HTERT RPE-1 (cell line): ENCODE measurements around the gene PIGA.

ENCODE experiments used
- in situ Hi-C: fragments of 300-500 bp; cut with MboI; formaldehyde crosslinking; loops from 4 replicates; pipeline ENCODE4 v1.14.3; 2020; ENCODE audit warnings: low sequenced_read_pairs

Gene PIGA, protein sequence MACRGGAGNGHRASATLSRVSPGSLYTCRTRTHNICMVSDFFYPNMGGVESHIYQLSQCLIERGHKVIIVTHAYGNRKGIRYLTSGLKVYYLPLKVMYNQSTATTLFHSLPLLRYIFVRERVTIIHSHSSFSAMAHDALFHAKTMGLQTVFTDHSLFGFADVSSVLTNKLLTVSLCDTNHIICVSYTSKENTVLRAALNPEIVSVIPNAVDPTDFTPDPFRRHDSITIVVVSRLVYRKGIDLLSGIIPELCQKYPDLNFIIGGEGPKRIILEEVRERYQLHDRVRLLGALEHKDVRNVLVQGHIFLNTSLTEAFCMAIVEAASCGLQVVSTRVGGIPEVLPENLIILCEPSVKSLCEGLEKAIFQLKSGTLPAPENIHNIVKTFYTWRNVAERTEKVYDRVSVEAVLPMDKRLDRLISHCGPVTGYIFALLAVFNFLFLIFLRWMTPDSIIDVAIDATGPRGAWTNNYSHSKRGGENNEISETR

DNA sequence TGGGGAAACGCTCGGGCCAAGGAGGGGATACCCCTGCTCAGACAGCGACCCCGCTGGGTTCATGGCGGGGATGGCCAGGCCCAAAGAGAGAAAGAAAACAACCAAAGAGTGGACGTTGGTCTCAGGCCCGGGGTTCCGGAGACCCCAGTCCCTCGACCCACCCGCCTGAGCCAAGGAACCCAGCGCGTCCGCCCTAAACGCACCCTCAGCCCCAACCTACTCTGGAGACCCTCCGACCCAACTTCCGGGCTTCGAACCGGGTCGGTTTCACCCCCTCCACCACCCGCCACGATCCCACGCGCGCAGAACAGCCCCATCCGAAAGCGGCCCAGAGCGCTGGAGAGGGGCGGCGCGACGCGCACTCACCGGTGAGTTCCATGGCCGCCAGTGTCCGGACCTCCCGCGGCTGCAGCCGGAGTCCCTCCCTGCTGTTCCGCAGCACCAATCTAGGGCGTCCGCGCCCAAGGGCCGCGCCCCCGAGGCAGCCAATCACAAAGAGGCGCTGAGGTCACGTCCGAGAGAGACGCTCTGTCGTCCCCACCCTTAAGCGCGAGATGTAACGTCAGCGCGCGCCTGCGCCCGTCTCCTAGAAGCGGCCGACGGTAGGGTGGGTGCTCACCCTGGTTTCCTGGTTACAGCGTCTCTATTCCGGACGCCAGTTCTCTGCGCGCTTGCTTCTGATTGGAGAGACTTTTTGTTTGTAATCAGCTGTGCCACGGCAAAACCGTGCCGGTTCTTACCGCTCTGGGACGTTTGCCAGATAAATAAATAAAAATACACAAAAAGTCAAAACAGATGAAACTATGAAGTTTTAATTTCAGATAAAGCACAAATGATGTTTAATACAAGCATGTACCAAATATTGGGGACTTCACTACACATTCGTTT lies at the start of gene PIGA:
TSS of gene PIGA (minus strand) at position 389 of the 888 bp plus-strand sequence. CDS start 3,593 bp downstream, outside the sequence.
- in situ Hi-C loops = no loop called here

DNA sequence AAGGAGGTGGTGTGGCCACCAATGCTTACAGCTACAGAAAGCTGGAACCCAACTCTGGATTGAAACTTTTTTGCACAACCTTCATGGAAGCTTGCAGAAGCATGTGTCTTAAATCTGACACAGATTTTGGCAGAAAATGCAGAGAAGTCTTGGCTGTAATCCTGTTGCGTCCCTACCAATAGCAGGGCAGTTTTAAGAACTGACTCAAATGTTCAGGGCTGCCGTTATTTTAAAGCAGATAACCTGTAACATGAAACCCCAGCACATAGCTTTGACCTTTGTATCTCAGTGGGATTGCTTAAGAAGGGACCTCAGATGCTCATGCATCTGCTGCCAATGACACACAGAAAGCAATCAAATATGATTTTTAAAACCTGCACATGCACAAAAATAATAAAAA lies 49.0 kb upstream of the PIGA start, which contains the start of gene VEGFD:
TSS of gene VEGFD (minus strand) at position 110 of the 400 bp plus-strand sequence. CDS start 467 bp downstream, outside the sequence.
- in situ Hi-C loops = no loop called here

DNA sequence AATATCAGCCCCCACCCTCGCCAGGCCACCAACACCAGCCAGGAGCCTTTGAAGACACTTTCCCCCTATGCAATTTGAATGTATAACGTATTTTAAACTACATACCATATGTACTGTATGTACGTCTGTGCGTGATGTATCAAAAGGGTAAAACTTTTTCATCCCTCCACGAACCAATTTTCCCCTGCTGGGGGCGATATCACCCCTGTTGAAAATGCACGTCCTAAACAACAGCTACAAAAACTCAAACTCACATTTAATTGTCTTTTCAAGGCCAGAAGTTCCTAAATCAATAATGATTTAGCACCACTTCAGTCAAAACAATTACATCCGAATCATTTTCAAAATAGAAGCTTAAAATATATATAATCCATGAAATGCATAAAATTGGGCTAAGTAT lies 47.5 kb upstream of the PIGA start:
- in situ Hi-C loops = no loop called here

DNA sequence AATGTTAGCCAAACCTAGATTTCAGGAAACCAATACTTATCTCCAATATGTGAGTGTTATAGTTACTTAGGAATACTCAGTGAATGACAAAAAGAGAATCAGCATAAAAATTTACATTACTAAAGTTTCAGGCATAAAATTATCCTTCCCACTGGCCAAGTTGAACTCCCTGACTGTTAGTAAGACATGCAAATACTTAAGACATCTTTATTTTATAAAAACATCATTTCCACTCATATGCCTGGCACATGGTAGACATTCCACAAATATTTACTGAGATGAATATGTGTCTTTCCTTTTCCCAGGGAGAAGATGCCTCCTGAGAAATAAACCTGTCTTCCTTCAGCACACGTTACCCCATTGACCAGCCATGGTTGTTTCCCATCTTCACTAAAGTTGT lies 41.6 kb upstream of the PIGA start:
- in situ Hi-C loops = no loop called here

DNA sequence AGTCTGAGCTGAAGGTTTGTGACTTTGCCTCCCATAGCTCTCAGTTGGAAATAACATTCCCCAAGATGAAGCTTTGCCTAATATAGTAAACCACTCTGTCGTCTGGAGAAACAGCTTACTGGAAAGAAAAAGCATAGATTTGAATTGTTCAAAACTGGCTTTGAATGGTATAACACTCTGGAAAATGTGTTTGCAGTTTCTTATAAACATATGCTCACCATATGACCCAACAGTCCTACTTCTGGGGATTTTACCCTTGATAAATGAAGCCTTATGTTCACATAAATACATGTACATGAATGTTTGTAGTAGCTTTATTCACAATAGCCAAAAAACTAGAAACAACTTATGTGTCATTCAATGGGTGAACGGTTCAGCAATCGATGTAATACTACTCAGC lies 38.7 kb upstream of the PIGA start:
- in situ Hi-C loops = no loop called here

DNA sequence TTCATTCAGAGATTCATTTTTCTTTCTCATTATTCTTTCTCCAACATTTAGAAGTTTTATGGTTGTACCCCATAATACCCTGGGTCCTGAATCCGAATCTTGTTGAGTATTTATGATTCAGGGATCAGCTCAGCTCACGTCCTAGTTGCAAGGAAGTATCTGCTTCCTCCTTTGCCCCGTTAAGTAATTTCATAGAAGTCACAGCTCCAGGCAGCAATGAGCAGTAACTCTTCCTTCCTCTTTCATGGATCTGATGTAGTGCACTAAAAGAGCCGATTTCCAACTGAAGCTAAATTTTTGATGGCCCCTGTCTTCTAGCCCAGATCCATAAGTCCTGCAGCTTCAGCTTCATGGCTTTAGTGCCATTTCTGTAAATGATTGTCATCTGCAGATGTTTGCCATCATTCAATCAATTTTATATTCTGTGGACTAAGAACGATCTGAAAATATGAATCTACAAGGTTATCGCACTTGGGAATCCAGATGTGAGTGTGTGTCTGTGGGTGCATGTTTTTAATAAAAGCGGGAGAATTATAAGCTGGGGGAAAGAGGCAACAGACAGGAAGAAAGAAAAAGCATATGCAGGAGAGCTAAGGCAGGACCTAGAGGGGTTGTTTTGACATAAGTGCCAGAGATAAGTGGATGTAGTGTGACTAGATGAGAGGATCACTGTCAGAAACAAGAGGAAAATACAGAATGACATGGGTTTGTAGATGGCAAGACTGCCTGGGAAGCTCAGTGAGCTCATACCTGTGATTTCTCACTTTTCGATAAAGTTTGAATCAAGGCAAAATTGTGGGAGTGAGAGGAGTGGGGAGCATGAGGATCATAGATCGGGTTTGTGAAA lies 31.4 kb upstream of the PIGA start:
- in situ Hi-C loops = no loop called here

DNA sequence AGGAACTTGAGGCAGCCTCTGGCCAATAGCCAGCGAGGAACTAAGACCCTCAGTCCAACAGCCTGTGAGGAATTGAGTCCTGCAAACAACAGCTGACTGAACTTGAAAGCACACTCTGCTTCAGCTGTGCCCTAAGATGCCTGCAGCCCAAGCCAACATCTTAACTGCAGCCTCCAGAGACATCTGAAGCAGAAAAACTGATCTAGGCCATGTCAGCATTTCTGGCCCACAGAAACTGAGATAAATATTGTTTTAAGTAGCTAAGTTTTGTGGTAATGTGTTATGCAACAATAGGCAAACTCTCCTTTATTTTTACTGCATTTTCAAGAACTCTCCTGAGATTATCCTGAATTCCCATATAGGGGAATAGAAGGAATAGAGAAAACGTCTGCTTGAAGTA lies 24.4 kb upstream of the PIGA start:
- in situ Hi-C loops = no loop called here

DNA sequence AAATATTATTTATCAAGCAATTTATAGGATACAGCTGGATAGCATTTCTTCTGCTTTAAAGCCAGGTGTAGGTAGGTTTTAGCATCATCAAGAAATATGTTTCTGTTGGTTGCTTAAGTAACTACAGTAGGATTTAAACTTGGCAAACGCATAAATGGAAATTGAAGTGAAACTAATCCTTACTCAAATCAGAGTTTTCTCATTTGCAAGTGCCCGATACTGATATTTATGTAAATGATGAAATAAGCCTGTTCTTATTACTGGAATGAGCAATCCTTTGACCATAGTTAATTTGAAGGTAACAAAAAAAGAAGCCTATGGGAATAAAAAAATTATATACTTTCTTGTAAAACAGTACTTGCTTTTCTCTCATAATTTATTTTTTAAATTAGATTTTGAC lies 23.2 kb upstream of the PIGA start:
- in situ Hi-C loops = no loop called here

DNA sequence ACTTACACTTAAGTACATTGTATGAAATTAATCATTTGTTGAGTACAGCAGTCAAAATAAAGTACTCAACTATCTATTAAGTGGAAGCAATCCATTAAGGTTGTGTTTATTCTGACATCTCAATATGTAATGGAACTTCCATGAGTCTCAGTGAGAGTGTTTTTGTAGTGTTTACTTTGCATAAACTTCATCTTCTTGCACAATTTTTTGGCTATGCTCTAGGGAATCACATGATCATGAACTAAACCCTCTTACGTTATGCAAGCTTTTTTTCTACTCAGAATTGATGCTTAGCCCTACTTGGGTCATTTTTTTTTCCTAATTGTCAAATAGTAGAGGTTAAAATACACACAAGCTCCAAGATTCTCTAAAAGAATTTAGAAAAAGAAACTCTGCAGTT lies 21.1 kb upstream of the PIGA start:
- in situ Hi-C loops = no loop called here

DNA sequence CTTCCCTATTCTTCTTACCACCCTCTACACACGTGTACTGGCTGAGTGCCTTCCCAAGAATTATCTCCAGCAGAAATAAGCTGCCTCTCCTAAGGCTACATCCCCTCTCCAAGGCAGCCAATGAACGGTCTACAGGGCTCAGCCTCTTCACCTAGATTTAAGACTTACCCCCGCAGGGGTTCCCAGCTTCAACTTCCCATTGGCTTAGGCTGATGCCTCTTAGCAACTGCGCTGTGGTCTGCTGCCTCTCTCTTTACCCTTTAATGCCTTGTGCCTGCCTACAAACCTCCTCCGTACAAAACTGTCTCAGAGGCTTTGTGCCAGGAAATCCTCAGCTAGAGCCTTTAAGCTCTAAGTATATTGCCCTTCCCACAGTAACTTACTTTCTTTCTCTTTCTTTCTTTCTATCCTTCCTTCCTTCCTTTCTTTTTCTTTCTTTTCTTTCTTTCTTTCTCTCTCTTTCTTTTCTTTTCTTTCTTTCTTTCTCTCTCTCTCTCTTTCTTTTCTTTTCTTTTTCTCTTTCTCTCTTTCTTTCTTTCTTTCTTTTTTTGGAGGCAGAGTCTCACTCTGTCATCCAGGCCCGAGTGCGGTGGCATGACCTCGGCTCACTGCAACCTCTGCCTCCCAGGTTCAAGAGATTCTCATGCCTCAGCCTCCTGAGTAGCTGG lies 15.1 kb upstream of the PIGA start:
- in situ Hi-C loops = no loop called here

DNA sequence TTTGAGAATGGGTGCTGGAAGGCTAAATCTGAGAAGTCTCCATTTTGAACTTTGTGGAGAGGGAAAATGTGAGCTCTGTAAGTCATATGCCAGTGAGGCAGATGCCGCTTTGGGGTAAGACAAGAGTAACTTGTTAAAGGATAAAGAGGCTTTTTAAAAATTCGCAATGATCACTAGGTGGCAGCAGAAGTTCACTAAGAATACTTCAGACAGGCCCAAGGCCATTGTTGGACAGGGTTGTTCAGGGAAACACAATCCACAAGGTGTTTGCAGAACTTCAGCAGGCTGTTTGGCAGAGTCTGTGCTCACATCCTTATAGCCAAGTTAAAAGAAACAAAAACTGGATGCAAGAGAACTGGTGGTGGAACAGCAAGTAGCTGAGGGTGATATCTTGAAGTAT lies 13.7 kb upstream of the PIGA start:
- in situ Hi-C loops = no loop called here

DNA sequence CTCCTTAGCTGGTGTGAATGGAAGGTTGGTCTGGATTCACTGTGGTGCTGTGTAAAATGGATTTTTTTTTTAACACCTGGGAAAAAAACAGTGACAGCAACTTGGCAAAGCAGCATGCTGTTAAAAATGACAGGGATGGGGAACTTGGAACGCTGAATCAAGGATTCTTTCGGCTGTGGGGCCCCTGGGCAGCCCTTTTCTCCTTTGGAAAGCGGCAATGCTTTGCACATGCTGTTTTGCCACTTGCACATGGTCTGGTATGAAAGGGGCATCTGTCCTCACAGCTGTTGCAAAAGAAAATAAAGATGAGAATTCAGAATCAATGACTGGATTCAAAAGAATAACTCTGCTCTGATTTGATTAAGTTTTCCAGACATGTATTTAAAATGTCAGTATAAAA lies 10.7 kb upstream of the PIGA start:
- in situ Hi-C loops = no loop called here

DNA sequence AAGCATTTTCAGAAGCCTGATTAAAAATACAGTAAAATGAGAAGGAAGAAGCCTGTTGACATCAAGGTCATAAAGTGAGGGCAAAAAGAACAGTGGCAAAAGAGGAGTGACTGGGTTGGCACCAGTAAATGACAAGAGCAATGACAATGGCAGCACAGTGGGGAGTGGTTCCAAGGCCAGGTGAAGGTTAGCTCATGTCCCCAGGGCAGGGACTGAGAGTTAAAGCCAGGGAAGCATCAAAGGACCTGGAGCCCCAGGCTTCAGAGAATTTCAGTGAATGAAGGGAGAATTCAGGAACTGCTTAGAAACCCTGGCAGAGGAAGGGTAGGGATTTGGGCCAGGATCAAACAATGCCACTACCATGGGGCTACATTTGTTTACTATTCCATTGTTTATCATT lies 8.8 kb upstream of the PIGA start:
- in situ Hi-C loops = no loop called here

DNA sequence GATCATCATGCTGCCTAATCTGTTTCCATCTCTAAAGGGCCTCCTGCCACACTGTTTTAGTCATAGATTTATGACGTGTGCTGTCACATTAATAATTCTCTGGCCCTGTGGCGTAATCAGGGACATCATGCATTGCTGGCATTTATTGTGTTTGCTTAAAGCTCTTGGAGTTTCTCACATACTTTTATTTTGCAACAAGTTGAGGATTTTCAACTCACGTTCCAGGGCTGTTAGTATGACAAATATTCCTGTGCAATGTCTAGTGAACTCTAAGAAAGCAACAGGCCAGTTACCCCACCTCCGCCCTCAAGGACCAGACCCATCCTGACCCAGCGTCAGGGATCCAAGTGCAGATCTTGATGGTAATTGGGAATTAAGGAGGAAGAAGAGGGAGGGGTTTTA lies 7.8 kb upstream of the PIGA start:
- in situ Hi-C loops = no loop called here

DNA sequence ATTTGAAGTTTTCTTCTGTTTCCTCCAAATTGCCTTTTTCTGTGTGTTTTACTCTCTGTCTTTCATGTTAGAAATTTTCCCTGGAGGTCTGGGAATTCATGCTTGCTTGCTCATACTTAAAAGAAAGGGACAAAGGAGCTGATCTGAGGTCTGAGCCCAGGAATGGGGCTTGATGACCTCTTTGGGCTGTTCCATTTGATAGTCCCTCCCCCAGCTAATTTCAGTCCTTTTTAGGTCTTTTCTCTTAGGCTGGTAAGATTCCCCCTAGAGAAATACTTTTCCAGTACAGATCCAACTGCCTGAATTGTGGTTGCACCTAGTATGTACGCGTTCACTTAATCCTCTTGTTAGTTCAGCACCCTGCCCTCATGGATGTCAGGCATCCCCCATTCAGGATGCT lies 5.5 kb upstream of the PIGA start:
- in situ Hi-C loops = no loop called here

DNA sequence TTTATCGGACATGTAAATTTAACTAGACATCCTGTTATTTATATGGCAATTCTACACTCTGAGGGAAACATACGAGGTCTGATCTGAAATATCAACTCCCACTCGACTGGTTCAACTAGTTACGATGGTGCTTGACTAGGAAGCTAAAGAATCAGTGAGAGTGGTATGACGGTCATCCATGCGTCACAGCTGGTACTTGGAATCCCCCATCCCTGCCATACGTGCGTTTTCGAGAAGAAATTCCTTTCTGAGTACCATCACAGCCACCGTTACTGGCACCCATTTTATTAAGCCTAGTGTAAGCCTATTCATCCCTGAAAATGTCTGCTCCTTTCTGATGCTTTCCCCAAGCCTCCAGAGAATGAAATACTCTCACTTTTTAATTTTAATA lies 695 bp upstream of the PIGA start:
- in situ Hi-C loops = no loop called here

DNA sequence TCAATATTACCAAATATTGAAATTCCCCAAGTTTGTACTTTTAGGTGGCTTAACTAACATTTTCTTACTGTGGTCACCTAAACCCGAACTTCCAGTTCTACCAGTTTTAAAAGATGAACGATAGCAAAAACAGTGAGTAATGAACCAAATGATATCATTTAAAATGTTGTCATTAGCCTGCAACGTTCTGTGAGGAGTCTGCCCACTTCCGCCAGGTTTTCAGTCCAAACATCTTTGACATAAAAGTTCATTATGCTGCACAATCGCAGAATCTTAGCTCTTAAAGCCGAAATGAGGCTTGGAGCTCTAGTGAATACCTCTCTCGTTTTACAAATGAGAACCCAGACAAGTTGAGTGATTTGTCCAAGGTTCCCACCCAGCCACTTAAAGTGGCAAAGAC lies 762 bp downstream of the PIGA start:
- in situ Hi-C loops = no loop called here

DNA sequence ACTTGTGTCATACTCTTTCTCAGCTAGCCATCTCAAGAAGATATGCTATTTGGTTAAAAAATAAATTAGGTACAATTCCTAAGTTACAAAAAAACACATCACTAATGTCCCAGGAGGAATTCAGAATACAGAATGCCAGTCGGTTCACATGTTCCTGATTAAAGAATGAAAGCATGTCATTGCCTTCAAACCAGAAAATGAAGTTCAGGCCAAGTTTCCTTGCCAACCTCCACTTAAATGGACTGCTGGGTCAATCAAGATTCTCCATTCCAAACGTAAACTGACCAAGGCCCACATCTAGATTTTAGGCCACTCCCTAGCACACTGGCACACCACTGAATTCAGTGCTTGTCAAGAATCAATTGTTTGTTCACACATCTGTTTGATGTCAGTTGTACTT lies 6.5 kb downstream of the PIGA start:
- in situ Hi-C loops = no loop called here

DNA sequence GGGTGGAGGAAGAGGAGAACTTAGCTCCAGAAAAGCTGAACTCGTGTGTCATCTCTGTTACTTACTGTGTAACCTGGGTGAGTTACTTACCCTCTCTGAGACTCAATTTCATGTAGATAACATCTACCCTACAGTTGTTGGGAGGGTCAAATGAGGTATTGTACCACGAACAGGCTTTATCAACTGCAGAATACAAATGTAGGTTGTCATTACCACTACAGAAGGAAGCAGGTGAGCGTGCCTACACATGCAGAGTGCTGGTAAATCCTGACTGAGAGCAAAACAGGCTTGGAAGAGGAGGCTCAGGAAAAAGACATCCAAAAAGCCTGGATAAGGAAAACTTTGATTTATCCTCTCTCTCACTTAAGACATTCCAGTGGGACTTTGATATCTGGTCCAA lies 7.2 kb downstream of the PIGA start:
- in situ Hi-C loops = no loop called here

DNA sequence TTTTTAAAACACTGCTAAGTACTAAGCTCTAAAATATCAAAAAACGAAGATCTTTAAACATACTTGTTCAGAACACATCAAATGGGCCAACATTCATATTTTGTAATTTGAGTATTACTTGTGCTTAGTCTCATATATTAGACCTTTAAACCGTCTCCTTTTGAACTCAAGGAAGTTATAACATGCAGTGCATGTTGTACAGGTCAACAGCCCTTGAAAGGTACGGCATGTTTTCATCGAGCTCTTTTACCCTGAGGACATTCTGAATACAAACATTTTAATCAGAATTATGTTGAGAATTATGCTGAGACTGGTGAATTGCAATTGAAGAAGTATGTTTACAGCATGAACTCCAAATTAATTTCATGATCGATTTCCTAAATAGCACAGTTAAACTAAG lies 12.9 kb downstream of the PIGA start:
- in situ Hi-C loops = no loop called here
